GM19351 (cell line): ENCODE results near the gene MMP24OS.
"Not testable (repeated sequence)": the region's sequence is repeated elsewhere in the genome, so short reads cannot be mapped to it uniquely, and the experiment has no call there.

Experiments
- ATAC-seq: cut with Tn5 transposase; IDR thresholded peaks from one replicate; pipeline ENCODE4 v1.9.1; 2021; ENCODE audit warnings: mild to moderate bottlenecking, moderate library complexity; ENCODE audit not compliant: unreplicated experiment

Gene MMP24OS

DNA sequence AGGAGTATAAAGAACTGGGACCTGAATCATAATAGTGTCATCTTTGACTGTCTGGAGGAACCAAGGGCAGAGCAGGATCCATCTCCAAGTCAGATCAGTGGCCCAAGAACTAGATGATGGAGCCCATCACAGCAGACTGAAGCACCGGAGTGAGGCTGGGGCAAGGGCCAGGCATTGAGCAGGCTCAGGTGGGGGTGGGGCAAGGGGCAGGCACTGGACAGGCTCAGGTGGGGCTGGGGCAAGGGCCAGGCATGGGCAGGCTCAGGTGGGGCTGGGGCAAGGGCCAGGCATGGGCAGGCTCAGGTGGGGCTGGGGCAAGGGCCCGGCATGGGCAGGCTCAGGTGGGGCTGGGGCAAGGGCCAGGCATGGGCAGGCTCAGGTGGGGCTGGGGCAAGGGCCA is 25.3 kb downstream of the MMP24OS start:
- ATAC-seq = not testable (repeated sequence)

- ATAC-seq = peak; percentile 60
These were observed 25.9 kb downstream of the MMP24OS start for GRCh38 chr20:35252037-35252461.

DNA sequence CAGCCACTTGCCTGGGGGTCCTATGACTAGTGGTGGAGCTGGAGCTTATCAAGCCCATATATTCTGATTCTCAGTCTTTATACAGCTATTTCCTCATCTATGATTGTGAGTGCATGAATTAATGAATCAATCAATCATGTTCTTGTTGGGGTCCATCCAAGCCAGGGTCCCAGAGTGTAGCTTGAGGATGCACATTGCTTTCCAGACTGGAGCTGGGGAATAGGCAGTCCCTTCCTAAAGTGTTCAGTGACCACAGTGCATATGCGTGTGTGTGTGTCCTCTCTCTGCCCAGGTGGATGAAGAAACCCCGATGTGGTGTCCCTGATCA is 26.3 kb downstream of the MMP24OS start:
- ATAC-seq = no peak

DNA sequence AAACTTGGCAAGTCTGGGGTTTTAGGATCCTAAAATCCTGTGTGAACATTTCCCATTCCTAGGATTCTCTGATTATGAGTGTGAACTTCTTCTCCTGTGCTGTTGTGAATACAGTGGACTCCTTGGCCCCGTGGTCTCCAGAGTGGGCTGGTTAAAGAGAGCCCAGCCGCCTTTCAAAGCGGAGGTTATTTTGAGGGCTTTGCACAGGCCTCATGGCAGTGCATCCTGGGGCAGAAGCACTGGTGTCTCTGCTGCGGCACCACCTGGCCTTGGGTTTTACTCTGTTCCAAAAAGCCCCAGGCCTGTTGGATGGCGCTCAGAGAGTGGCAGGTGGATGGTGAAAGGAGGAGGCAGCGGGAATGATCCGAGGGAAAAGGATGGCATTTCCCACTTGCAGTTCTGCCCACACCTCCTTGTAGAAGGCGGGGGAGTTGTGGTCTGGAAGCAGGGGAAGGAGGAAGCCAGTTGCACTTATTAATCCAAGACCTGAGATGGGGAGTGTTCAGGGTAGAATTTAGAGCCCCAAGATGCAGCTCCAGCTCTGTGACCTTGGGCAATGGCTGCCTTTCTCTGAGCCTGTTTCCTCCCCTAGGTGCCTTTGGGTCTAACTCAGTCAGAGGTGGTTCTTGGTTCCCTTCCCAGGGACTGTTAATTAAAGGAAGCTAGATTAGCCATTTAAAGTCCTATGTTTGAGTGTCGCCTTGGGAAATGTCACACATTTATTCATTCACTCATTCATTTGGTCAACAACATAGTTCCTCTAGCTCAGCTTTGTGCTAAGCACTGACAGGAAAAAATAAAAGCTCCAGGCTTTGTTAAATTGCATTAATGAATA is 29.1 kb downstream of the MMP24OS start:
- no peak for ATAC-seq

GRCh38 chr20:35246723-35247122 is 31.2 kb downstream of the MMP24OS start:
- ATAC-seq = no peak

DNA sequence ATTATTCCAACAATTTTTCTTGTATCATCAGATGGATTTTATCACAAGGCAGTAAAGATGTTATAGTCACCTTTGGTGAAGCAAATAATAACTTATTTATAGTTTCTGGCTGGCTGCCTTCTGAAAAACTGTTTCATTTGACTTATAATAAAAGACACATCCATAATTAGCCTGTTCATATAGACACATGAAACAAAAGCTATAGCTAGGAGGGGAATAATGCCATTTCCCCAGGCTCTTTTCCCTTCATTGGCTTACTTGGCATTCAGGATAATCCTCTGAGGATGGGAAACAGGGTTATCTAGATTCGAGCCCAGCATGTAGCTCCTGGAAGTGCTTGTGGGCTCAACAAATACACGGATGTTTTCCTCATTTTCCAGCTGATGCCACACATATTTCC is 33.9 kb downstream of the MMP24OS start:
- ATAC-seq = no peak

DNA sequence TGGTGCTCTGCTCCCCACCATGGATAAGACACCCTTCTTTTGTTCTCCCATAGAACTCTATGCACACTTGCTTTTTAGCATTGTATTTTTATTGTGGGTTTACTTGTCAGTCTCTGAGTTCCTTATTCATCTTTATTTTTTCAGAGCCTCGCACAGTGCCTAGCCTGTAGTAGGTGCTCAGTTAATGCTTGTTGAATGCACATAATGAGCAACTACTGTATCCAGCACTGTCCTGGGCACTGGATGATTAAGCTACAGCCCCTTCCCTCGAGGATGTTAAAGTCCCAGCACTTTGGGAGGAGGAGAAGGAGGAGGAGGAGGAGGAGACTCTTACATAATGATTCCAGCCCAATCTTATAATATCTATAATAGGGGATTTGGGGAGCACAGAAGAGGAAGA is 34.6 kb downstream of the MMP24OS start:
- ATAC-seq = no peak

- ATAC-seq = no peak
These were observed 37.1 kb downstream of the MMP24OS start for GRCh38 chr20:35240811-35241293.

GRCh38 chr20:35240083-35240810 is 37.7 kb downstream of the MMP24OS start:
- no peak for ATAC-seq

DNA sequence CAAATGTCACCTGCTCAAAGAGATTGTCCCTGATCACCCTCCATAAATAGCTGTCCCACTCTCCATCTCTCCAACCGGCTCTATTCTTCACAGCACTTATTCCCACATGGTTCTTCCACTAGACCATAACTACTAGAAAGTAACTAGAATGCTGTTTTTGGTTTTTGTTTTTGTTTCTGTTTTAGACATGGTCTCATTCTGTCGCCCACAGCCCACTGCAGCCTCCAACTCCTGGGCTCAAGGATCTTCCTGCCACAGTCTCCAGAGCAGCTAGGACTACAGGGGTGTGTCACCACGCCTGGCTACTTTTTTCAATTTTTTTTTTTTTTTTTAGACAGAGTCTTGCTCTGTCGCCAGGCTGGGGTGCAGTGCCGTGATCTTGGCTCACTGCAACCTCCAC is 39.2 kb downstream of the MMP24OS start:
- ATAC-seq = no peak

DNA sequence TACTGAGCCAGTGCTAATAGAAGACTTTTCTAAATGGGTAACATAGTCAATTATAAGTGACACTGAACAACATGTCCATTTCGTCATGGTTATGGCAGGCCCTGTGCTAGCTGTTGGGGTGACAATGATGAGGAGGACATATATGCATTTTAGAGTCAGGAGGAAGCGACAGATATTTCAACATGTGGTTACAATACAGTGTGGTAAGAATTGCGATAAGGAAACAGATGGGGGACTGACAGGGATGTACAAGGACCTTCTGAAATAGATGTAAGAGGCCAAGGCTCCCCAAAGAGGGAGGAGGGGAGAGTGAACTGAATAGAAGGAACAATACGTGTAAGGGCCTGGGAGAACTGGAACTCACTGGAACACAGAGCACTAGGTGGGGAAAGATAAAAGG is 39.8 kb downstream of the MMP24OS start:
- ATAC-seq = no peak

- ATAC-seq = no peak
These were observed 40.4 kb downstream of the MMP24OS start for GRCh38 chr20:35237486-35237885.

GRCh38 chr20:35235881-35236280 is 42.0 kb downstream of the MMP24OS start:
- ATAC-seq = no peak

DNA sequence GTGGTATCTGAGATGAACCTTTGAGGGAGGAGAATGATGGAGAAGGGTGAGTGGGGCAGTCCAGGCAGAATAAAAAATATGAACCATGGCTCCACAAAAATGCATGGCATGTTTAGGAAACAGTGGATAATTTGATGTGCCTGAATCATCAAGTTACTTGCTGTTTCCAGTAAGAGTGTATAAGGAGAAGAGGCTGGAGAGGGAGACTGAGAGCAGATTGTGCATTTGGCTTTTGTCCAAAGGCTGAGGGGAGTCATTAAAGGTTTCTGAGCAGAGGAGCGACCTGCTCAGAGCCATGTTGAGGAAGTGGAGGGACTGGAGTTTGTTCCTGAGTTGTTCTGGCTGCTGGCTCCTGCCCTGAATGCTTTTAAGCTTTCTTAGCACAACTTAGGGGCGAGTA is 45.3 kb downstream of the MMP24OS start:
- no peak for ATAC-seq

- no peak for ATAC-seq
These were observed 50.8 kb downstream of the MMP24OS start for GRCh38 chr20:35226884-35227681.
